SJSA1 (cell line): ENCODE results near the gene TRPM2. TPM values are rescaled to one million over a fixed set of nuclear protein-coding genes. Genes with fewer than 3 reads are reported as not detected.
"Not testable (repeated sequence)": the region's sequence is repeated elsewhere in the genome, so short reads cannot be mapped to it uniquely, and the experiment has no call there.

ENCODE experiments used
- DNase-seq, 2 experiments: peaks; one replicate each; pipeline ENCODE4 v3.0.0-alpha.2; 2015 to 2020; ENCODE audit warnings: low spot score in 2 of 2, low read depth in 1 of 2
- H3K27ac ChIP-seq: fragments of 250-450 bp; sonication (Bioruptor Pico); 2 replicates; pipeline ENCODE4 v1.5.1; 2020; ENCODE audit warnings: mild to moderate bottlenecking, moderate library complexity
- H3K27me3 ChIP-seq: fragments of 250-450 bp; sonication (Bioruptor Pico); replicated peaks from 2 replicates; pipeline ENCODE4 v1.5.1; 2020; ENCODE audit warnings: mild to moderate bottlenecking, moderate library complexity
- H3K36me3 ChIP-seq: fragments of 250-450 bp; sonication (Bioruptor Pico); 2 replicates; pipeline ENCODE4 v1.5.1; 2020; ENCODE audit warnings: mild to moderate bottlenecking
- H3K4me1 ChIP-seq: fragments of 250-450 bp; sonication (Bioruptor Pico); replicated peaks from 2 replicates; pipeline ENCODE4 v1.6.1; 2021; ENCODE audit warnings: mild to moderate bottlenecking
- H3K4me3 ChIP-seq: fragments of 250-450 bp; sonication (Bioruptor Pico); 2 replicates; pipeline ENCODE4 v1.5.1; 2020; ENCODE audit warnings: mild to moderate bottlenecking
- H3K9me3 ChIP-seq: fragments of 250-450 bp; sonication (Bioruptor Pico); replicated peaks from 2 replicates; pipeline ENCODE4 v1.5.1; 2020; ENCODE audit warnings: mild to moderate bottlenecking
- total RNA-seq: library from RNA; depleted of rRNA; stranded (reverse); fragments of >200 nt; shearing (Covaris generic); gene quantifications from 2 replicates; pipeline ENCODE4 v1.2.3, GENCODE V29; 2014

TRPM2 gene
- total RNA-seq, 1 experiment from 2014 or later: 16.1 TPM

DNA sequence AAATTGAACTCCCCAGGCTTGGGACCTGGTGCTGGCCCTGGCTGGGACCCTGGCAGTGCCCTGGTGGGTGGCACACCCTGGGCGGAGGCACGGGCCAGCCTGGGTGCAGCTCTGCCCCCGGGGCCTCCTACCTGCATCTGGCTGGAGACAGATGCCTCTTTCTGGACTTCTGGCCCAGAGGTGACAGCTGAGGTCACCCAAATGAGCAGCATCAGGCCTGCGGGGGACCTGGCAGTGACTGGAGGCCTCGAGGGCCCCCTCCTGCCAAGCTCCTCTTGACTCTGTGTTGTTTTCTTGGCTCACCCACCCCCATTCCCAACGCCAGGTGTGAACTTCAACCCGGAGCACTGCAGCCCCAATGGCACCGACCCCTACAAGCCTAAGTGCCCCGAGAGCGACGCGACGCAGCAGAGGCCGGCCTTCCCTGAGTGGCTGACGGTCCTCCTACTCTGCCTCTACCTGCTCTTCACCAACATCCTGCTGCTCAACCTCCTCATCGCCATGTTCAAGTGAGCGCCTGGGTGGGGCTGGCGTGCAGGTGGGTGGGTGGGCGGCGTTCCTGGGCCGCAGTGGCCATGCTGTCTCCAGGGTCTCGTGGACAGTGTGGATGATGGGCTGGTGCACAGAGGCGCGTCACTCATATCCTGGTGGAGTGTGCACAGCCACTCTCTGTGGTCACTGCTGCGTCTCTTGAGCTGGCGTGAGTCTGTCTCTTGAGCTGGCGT is 60.3 kb downstream of the TRPM2 start:
- H3K36me3 ChIP-seq: peaks cover 30% of the 10 kb centered on the region

DNA sequence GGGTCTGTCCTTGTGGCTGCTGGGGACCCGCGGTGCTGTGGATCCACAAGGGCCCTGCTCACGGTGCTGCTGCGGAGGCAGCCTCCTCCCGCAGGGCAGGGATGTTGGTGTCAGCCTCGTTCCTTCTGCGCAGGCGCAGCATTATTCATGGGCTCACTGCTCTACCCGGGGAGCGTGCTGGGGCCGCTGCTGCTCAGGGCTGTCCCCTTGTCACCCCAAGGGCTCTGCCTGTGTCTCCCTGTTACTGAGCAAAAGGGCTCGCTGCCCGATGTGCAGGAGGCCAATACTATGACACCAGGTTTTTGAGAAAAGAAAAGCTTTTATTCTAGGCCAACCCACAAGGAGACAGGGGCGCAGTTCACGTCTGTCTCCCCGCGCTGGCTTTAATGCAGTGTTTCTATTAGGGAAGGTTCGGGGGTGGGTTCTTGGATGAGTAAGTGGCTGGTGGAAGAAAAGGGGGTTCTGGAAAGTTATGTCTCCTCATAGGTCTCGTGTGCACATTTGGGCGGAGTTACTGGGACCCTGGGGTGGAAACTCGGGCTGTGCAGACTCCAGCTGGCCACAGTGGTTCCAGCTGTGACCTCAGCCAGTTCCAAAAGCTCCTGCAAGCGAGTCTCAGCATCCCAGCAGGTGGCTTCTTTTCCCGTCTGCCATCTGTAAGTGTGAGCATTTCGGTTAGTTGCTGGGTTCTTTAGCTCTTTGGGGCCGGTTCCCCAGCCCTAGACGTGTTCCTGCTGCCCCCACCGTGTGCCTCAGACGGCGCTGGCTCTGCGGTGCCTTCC is 61.1 kb downstream of the TRPM2 start:
- Histone ChIP-seq H3K9me3 (peaks cover 4% of the 10 kb centered on the region; the same call in 1 of the 2 replicates), H3K27me3 (no peaks in the 10 kb centered on the region), H3K36me3 (peaks cover 28% of the 10 kb centered on the region), H3K27ac (no peak overlapping the region), H3K4me1 (no peaks in the 10 kb centered on the region), H3K4me3 (no peak overlapping the region)
- peak in 1 of 2 experiments; percentile 22 for DNase-seq

More for the DNA sequence above, 60.3 kb downstream of the TRPM2 start:
- H3K4me1 ChIP-seq: peaks cover 3% of the 10 kb centered on the region; the same call in 1 of the 2 replicates
- peak in 1 of 2 experiments; percentile 30 for DNase-seq
- H3K27me3 ChIP-seq: no peaks in the 10 kb centered on the region
- H3K27ac ChIP-seq: no peak overlapping the region
- peaks cover 8% of the 10 kb centered on the region; the same call in 1 of the 2 replicates for H3K9me3 ChIP-seq
- H3K4me3 ChIP-seq: no peak overlapping the region

DNA sequence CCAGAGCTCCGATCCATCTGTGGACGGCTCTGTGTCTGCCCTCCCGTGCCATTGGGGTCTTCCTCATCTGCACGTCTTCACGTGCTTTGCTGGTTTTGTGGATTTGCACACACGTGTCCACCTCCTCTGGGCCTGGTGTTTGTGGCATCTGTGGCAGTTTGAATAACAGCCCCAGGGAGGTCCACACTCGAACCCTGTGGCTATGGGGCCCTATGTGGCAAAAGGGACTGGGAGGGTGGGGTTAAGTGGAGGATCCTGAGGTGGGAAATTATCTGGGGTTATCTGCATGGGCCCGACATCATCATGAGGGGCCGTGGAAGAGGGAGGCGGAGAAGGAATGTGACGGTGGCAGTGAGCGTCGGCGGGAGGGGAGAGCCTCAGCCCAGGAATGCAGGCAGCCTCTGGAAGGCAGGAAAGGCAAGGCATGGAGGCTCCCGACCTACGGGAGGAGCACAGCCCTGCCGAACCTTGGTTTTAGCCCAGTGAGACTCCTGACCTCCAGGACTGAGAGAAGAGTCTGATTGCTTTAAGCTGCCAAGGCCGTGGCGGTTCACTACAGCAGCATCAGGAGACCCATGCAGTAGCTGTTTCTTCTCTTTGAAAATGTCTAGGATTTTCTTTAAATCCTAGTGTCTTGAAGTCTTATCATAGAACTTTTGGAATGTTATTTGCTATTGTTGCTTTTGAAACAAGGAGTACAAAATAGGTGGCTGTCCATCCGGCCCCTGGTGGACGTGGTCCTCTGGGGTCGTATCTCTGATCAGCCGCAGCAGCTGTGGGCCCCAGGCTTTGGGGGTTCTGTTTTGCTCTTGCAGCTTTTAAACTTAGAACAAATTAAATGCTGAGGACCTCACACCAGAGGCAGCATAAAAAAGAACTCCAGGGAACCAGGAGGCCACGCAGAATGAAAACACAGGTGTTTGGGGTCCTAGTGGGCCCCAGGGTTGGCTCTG is 61.9 kb downstream of the TRPM2 start:
- Histone ChIP-seq H3K36me3 (peaks cover 28% of the 10 kb centered on the region), H3K4me1 (no peaks in the 10 kb centered on the region), H3K9me3 (peaks cover 4% of the 10 kb centered on the region; the same call in 1 of the 2 replicates), H3K27ac (no peak overlapping the region), H3K4me3 (no peak overlapping the region), H3K27me3 (no peaks in the 10 kb centered on the region)
- DNase-seq: peak in 1 of 2 experiments; percentile 33

DNA sequence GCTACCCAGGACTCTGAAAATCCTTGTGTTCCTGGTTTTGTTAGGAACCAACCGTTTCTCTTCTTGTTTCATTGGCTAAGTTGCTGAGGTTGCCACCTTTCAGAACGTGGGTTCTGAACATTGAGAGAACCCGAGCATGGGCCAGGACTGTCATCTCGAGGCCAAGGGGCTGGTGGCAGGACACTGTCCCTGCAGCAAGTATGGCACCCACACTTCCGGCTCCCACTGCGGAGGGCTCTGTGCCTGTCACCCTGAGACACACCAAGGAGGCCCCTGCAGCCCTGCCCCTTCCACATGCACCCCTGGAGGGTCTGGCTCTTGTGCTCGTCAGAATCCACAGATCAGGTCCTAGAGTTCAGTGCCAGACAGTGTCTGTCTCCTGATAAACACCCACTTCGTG is 62.8 kb downstream of the TRPM2 start:
- Histone ChIP-seq H3K27me3 (no peaks in the 10 kb centered on the region), H3K27ac (no peak overlapping the region), H3K4me1 (no peaks in the 10 kb centered on the region), H3K4me3 (no peak overlapping the region), H3K9me3 (peaks cover 4% of the 10 kb centered on the region; the same call in 1 of the 2 replicates), H3K36me3 (peaks cover 28% of the 10 kb centered on the region)
- DNase-seq: peak in 1 of 2 experiments; percentile 34

DNA sequence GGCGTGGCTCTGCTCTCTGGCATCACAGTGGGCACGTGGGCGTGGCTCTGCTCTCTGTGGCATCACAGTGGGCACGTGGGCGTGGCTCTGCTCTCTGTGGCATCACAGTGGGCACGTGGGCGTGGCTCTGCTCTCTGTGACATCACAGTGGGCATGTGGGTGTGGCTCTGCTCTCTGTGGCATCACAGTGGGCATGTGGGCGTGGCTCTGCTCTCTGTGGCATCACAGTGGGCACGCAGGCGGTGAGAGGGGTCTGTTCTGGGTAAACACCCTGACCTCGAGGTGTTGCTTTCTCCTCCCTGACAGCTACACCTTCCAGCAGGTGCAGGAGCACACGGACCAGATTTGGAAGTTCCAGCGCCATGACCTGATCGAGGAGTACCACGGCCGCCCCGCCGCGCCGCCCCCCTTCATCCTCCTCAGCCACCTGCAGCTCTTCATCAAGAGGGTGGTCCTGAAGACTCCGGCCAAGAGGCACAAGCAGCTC is 64.2 kb downstream of the TRPM2 start:
- DNase-seq: peak in 1 of 2 experiments; percentile 34
- peaks cover 28% of the 10 kb centered on the region for H3K36me3 ChIP-seq
- not testable (repeated sequence) for H3K27me3 ChIP-seq, H3K4me1 ChIP-seq, H3K27ac ChIP-seq, H3K9me3 ChIP-seq, H3K4me3 ChIP-seq

DNA sequence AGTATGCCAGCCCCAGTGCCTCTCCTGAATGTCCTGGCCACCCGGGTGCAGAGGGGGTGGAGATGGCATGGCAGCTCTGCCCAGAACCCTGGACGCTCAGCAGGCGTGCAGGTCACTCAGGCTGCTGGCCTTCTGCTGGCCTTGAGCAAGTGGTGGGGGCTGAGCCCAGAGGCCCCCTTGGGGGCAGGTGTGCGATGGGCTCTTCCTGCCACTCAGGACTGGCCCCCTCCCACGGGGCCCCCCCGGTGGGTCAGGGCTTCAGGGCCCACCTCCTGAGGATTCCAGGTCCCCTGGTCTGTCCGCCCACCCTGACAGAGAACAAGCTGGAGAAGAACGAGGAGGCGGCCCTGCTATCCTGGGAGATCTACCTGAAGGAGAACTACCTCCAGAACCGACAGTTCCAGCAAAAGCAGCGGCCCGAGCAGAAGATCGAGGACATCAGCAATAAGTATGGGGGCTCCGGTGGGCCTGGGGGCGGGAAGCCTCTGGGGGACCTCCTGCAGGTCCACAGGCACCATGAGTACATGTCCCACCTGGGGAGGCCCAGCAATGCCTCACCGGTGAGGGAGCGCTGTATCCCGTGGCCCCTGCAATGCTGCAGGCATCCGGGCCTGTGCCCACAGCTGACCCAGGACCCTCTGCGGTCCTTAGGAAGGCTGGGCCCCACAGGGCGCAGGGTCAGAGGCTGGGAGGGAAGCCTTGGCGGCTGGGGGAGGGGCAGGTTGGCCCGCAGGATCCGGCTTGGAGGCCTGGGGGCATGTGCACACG is 64.9 kb downstream of the TRPM2 start:
- Histone ChIP-seq H3K27me3 (no peaks in the 10 kb centered on the region), H3K9me3 (peaks cover 4% of the 10 kb centered on the region; the same call in 1 of the 2 replicates), H3K36me3 (peaks cover 28% of the 10 kb centered on the region), H3K4me3 (no peak overlapping the region), H3K4me1 (no peaks in the 10 kb centered on the region), H3K27ac (no peak overlapping the region)
- peak in 1 of 2 experiments; percentile 37 for DNase-seq

DNA sequence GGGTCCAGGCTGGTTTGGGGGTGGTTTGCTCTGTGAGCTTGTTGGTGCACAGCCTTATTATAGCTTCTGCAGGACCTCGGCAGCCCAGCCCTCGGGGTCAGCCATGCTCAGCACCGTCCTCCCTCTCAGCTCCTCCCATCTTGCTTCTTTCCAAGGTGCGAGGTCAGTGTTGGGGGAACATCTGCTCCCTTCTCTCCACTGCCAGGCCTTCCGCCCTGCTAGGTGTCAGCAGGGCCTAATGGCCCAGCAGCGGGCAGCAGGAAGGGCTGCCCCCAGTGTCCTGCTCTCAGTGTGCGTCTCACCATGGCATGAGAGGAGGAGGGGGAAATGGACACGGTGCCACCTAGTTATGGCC is 65.4 kb downstream of the TRPM2 start:
- Histone ChIP-seq H3K27ac (no peak overlapping the region), H3K9me3 (peaks cover 4% of the 10 kb centered on the region; the same call in 1 of the 2 replicates), H3K27me3 (no peaks in the 10 kb centered on the region), H3K4me3 (no peak overlapping the region), H3K4me1 (no peaks in the 10 kb centered on the region), H3K36me3 (peaks cover 24% of the 10 kb centered on the region)
- peak in 1 of 2 experiments; percentile 34 for DNase-seq

DNA sequence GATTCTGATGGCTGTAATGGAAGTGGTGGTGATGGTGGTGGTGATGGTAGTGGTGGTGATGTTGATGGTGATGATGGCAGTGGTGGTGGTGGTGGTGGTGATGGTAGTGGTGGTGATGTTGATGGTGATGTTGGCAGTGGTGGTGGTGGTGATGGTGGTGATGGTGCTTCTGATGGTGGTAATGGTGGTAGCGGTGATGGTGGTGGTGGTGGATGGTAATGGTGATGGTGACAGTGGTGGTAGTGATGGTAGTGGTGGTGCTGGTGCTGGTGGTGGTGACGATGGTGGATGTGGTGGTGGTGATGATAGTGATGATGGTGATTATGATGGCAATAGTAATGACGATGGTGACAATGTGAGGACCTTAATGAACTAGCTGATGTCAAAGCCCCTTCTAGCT is 66.3 kb downstream of the TRPM2 start:
- Histone ChIP-seq H3K27ac (no peak overlapping the region), H3K9me3 (peaks cover 4% of the 10 kb centered on the region; the same call in 1 of the 2 replicates), H3K4me1 (no peaks in the 10 kb centered on the region), H3K27me3 (no peaks in the 10 kb centered on the region), H3K36me3 (peaks cover 18% of the 10 kb centered on the region), H3K4me3 (no peak overlapping the region)
- peak in 1 of 2 experiments; percentile 21 for DNase-seq

DNA sequence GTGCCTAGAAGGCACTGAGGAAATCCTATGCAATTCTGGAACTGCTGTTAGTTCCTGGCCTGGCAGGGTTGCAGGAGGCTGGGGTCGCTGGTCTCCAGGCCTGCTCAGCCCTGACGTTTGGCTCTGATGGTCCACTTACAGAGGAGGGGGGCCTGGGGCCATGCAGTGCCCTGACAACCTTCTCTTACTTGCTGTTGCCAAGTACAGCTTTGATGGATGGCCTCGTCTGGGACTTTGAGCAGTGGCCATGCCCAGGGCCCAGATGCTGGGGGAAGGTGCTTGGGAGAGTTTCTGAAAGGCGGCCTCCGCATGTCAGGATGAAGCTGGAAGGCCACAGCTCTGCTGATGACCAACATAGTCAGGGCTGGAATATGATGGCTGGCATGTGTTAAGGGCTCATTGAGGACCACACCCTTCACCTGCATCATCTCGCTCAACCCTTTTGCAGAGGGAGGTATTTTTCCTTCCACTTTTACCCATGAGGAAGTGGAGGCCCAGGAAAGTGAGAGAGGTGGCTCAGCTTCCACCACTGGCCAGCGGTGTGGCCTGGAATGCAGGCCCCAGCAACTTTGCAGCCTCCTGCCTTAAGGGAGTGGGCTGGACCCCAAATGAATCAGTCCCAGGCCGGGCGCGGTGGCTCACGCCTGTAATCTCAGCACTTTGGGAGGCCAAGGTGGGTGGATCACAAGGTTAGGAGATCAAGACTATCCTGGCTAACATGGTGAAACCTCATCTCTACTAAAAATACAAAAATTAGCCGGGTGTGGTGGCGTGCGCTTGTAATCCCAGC is 67.2 kb downstream of the TRPM2 start:
- no peaks in the 10 kb centered on the region for H3K27me3 ChIP-seq
- H3K4me1 ChIP-seq: no peaks in the 10 kb centered on the region

DNA sequence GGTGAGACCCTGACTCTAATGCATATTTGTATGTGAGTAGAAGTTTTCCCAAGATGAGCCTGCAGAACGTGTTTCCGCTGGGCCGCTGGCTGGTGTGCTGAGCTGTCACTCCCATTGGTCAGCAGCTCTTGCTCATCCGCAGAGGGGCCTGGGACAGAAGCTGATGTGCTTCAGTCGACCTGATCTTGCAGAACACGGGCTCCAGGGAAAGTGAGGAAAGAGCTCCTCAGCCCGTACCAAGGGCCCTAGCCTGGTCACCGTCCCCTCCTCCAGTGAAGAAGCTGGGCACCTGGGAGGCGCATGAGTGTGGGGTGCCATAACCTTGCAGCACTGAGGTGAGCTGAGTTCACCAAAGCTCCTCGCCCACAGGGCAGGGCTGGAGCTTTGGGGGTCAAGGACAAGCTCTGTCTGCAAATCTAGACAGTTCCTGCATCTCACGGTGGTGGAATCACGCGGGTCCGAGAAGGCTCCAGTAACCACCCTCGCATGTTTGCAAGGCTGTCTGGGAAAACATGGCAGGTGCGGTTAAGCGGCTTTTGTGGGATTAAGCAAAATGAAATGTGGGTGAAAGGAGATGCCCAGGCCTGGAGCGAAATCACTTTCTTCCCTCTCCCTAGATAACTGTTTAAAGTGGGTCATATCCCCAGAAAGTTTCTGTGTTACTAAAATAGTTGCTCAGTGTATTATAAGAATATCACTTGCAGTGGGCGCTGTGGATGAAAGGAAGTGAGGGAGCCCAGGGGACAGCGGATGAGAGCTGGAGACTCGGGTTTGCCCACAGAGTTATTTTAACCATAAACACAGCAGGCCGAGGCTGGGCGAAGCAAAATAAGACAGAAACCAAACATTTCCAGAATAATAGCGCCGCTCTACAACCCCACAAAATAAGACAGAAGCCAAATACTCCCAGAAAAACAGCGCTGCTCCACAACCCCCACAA is 68.8 kb downstream of the TRPM2 start:
- Histone ChIP-seq H3K27me3 (no peaks in the 10 kb centered on the region), H3K4me3 (no peak overlapping the region), H3K9me3 (peaks cover 4% of the 10 kb centered on the region; the same call in 1 of the 2 replicates), H3K27ac (no peak overlapping the region), H3K36me3 (peaks cover 14% of the 10 kb centered on the region), H3K4me1 (no peaks in the 10 kb centered on the region)
- peak in 1 of 2 experiments; percentile 35 for DNase-seq

More for the DNA sequence above, 67.2 kb downstream of the TRPM2 start:
- Histone ChIP-seq H3K4me3 (no peak overlapping the region), H3K36me3 (peaks cover 17% of the 10 kb centered on the region), H3K9me3 (peaks cover 4% of the 10 kb centered on the region; the same call in 1 of the 2 replicates), H3K27ac (no peak overlapping the region)
- peak in 1 of 2 experiments; percentile 28 for DNase-seq

DNA sequence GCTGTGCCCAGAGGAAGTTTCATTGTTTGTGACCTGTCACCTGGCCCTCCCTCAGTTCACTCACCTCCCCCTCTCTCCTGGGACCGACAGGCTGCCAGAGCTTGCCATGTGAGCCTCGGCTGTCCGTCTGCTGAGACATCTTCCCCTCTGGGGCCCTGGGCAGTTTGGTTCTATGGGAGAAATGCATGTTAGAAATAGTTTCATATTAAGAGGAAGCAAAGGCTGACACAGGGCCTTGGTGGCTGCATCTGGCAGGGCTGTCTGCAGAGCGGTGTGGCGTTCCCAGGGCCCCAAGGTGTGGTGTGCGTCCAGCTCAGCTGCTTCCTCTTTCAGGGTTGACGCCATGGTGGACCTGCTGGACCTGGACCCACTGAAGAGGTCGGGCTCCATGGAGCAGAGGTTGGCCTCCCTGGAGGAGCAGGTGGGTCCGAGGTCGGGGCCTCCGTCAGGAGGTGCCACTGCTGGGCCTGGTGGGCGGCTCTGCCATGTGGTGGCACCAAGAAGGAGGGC is 69.9 kb downstream of the TRPM2 start:
- Histone ChIP-seq H3K36me3 (peaks cover 14% of the 10 kb centered on the region), H3K9me3 (peaks cover 5% of the 10 kb centered on the region; the same call in 1 of the 2 replicates), H3K4me3 (no peak overlapping the region), H3K27me3 (no peaks in the 10 kb centered on the region), H3K4me1 (no peaks in the 10 kb centered on the region), H3K27ac (no peak overlapping the region)
- DNase-seq: peak in 1 of 2 experiments; percentile 36
